GM03348 (cell line): ENCODE measurements around the gene S100A2.

Source experiments
- DNase-seq: peaks from one replicate; pipeline ENCODE4 v3.0.0; 2012; ENCODE audit warnings: low spot score

Gene S100A2

GRCh38 chr1:153544453-153545066, 21.1 kb downstream of the S100A2 start:
- DNase-seq = no peak

DNA sequence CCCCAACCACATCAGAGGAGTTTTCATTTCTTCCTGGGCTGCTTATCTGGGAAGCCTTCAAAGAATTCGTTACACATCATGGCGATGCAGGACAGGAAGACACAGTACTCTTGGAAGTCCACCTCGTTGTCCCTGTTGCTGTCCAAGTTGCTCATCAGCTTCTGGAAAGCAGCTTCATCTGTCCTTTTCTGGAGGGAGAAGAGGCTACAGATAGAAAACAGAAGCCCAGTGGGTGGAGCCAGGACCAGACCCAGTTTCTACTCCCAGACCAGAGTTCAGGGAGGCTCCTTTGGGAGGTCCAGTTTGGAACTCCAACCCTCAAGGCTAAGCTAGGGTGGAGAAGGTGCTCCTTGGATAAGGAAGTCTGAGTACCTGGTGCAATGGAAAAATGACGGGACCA, 21.9 kb downstream of the S100A2 start:
- peak; percentile 24 for DNase-seq

DNA sequence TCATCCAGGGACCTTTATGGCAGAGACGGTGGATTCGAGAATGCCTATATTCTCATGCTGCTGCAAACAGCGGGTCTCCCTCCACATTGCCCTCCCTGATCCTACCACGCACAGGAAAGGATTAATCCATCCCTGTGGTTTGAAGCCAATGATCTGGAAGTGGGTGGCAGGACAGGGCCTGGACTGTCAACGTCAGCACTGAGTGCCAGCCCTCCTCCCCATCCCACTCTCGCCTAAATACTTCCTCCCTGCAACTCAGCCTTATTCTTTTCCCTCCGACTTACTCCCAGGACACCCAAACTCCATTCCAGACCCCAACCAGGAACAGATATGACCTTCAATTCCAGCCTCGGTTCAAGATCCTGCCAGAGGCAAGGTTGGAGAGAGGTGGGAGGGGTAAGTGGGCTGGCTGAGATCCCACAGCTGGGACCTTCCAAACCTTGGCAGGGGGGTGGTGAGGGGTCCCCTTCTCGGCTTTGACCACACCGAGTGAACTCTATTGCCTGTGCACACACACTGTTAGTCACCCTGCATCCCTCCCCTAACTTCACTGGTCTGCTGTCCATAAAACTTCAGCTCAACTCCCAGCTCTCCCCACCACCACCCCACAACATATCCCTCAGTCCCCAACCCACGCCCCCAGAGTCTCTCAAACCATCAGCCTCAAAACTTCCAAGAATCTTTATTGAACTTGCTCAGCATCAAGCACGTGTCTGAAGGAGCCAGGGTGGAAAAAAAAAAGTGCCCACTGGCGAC, 22.5 kb downstream of the S100A2 start:
- peak; percentile 24 for DNase-seq

DNA sequence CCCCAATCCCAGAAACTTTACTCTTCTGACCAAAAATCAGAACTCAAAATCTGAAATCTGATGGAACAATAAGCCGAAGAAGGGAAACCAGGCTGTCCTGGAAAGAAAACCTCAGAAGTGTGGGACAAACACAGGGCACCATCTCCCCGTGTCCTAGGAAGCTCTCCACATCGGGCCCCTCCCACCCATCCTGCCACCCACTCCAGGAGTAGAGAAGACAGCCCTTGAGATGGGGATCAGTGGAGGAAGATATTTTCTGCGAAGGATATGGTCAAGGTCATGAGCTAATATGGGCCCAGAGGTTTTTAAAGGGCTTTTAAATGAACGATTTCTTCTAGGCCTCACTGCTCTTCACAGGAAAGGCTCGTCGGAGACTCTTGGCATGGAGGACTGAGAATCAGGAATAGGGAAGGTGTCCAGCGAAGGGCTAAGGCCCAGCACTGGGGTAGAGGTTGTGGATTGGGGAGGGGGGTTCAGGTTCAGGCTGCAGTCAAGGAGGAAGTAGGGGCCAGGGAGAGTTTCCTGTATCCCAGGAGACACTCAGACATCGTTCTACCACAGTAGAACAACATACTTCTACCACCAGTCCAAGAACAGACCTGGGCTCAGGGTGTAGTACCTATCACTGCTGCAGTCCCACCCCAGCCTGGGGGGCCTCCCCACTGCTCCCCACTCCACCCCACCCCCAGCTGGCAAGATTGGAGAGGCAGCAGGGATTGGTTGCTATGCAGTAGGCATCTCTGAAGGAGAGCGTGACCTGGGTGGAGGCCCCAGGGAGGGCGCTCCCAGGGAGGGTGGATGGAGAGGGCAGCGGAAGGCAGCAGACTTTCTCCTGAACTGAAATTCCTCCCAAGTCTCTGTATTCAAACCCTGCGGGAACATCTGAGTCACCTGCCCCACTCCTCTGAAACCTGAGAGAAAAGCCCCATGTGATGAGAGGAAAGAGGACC, 23.7 kb downstream of the S100A2 start:
- no peak for DNase-seq

DNA sequence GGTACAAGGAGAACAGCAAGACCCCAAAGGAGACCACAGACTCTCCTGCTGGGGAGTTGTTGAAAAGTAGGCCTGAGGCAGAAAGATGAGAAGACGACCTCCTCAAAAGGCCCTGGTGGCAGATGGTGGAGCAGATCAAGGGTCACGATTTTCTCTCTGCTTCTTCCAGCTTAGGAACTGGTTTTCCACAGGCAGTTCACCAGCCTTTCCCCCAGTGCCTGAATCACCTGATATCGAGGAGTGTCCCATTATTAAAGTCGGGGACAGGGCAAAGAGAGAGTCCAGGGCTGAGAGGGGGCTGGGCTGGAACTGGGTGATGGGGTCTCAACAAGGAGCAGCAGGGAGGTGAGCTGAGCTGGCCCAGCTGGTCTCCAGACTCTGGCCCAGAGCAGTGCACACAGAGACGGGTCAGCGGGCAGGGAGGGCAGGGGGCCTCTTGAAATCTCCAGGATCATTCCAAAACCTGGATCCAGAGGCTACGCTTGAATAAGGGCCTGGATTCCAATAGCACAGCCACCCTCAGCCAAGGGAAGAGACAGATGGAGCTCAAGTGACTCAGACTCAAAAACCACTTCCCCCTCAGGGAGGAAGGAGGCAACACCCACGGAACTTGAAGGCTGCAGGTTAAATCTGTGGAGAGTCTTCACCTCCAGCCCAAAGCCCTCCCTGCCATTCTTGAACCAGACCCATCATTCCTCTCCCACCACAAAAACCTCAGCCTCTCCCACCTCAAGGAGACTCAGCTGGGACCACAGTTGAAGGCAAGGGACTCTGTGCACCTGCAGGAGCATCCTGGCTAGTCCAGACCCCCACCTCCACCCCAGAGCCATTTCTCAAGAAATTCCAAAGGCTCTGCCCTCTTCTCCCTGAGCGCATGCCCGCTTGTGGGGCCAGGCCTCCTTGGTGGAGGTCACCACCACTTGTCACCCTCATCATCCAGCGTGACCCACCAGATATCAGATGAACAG, 25.0 kb downstream of the S100A2 start, which contains the start of gene S100A5:
S100A5 (minus strand) TSS at position 541 of the 968 bp plus-strand sequence. CDS start 743 bp downstream, outside the sequence.
- peak; percentile 63 for DNase-seq

- DNase-seq = no peak
Measured at GRCh38 chr1:153539395-153540093, 26.1 kb downstream of the S100A2 start.

DNA sequence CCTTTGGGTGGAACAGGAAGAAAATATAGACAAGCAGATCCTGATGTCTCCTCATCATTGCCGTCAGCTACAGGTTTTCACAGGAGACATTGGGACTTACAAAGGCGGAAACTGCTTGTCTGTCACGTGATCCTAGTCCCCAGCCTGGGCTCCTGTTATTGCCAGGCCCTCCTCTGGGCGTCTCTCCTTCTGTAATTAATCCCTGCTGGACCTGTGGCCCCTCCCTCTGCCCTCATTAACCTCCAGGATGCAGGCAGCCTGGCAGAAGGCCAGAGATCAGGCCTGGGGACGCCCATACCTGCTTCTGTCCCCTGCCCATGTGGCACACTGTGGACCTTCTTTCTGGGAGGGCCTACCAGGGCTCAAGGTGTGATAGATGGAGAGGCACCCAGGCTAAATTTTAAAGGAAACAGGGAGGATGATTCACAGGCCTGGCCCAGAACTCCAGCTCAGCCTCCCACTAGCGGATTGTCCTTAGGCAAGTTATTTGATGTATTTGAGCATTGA, 27.3 kb downstream of the S100A2 start:
- peak; percentile 47 for DNase-seq

DNA sequence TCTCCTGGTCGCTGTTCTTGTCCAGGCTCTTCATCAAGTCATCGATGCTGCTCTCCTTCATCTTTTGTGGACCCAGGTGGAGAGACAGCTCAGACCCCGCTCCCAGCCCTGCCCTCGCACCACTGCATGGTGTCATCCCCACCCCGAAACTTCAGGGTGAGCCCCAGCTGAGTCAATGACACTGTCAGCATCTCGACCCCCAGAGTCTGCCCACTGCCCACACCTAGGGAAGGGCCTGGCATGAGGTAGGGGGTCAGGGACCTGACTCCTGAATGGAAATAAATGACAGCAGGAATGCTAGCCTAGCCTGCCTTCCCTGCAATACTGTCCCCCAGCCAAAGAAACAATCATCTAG, 28.3 kb downstream of the S100A2 start:
- no peak for DNase-seq

- DNase-seq = no peak
Measured at GRCh38 chr1:153536671-153537375, 28.8 kb downstream of the S100A2 start.

GRCh38 chr1:153536012-153536670, 29.5 kb downstream of the S100A2 start:
- peak; percentile 93 for DNase-seq

GRCh38 chr1:153535242-153536011, 30.2 kb downstream of the S100A2 start, which contains the start of gene S100A6:
Gene S100A6 (minus strand): TSS chr1:153535991. CDS start chr1:153535339, 652 bp downstream.
- peak; percentile 74 for DNase-seq

DNA sequence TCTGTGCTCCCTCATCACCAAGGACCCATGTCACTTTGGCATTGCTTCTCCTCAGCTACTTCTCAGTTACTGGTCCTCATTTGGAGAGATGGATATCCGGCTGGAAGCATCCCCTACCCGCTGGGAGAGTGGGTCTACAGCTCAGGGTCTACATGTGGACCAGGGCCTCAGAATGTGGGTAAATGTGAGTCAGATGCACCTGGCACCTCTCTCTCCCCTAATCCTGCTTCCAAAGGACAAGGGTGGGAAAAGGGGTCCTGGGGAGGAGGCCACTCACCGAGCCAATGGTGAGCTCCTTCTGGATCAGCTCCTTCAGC, 30.8 kb downstream of the S100A2 start:
- DNase-seq = no peak

GRCh38 chr1:153534226-153534924, 31.3 kb downstream of the S100A2 start:
- DNase-seq = peak; percentile 37

DNA sequence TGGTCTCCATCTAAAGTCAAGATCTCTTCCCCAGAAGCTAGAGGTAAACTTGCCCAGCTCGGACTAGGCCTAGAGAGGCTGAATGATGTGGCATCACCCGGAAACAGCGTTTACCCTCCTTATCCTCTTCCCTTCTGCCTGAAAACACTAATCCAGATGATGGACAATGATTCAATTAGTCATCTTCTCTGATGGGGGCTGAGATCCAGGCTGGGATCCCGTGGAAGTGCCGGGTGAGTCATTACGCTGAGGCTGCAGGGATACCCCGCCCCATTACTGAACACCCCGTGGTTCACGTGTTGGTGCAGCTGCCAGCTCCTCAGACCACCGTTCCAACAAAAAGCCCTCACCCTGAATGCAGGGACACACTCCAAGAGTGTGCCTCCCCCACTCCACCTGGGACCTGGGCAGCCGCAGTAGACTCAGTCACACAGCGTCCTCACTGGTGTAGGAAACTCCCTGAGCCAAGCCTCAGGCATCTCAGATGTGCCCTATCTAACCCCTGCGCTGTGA, 31.9 kb downstream of the S100A2 start:
- peak; percentile 89 for DNase-seq

DNA sequence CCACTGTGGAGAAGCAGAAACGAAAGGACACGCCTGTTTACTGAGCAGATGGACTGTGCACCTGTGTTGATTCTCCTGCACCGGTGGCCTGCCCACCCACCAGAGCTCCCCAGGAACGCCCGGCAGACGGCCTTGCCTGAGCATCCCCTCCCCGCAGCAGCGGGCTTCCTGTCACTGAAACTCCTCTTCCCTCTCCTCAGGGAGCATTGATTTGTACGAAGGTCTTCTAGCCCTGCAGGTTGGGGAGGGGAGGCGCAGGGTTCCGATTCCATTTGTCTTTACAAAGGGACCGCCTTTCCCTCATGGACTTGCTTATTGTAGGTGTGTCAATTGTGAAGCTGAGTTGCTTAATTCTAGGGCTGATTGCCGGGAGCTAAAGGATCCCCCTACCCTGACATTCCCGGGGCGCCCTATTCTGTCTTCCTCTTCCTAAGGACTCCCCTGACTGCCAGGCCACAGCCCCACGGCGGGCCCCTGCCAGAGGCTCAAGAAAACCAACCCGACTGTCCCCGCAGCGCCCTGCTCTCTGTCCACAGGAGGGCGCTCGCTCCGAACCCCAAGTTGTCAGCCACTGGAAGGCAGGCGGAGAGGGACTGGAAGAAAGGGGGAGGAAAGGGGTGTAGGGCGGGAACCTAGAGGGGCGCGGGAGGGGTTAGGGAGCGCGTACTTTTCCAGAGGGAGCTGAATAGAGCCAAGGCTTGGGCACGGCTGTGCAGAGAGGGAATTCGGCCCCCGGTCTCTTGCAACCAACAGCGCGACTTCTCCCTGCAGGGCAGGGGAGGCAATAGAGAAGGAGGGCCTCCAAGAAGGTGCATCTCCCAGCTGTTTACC, 32.7 kb downstream of the S100A2 start:
- peak; percentile 93 for DNase-seq

DNA sequence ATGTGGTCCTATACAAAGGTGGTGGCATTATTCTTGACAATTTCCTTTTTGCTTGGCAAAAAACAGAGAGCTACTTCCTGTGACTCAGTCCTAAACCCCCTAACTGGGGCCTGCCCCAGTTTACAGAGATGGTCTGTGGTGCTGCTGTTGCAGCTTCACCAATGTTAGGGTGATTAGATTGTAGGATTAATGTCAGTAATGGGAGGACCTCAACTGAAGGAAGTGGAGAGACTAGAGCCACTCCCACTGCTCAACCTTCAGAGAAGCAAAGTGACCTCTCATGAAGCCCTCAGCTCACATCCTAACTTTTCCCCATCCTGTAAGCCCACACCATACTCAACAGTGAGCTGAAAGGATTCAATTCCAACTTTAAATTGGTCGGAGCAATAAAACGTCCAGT, 33.5 kb downstream of the S100A2 start:
- DNase-seq = no peak

- DNase-seq = no peak
Measured at GRCh38 chr1:153531638-153532037, 34.0 kb downstream of the S100A2 start.
